ENCODE data around the gene MYBPC2.

MYBPC2 gene

DNA sequence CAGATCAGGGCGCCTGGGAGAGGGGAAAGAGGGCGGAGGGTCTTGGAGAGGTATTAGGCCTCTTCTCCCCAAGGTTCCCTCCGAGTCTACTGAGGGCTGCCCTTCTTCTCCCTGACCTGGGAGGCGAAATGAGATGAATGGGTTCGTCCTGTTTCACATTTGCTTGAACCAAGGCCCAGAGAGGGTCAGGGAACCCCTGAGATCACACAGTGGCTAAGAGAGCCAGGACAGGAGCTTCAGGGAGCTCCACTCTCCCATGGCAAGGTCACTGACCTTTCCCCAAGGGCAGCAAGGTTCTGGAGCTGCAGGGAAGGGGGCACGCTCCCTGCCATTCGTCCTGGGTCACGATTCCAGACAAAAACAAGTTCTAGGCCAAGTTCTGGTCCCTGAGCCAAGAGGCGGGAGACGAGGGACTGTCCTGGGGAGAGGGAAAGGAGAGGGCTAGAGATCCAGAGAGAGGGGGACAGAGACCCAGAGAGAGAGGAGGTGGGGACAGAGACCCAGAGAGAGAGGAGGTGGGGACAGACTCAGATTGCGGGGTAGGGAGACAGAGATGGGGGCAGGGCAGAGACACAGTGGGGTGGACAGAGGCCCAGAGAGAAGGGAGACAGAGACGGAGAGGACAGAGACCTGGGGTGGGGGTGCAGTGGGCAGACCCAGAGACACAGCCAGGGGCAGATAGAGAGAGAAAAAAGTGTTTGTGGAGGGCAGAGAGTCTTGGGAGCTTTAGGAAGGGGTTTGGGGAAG, 80.5 kb downstream of the MYBPC2 start:
- Mint-ChIP-seq H3K4me3 (no peak overlapping the region), H3K4me1 (peaks cover 44% of the 10 kb centered on the region), H3K36me3 (ENCODE audit: low read depth) (no peaks in the 10 kb centered on the region), H3K27me3 (ENCODE audit: low read depth, poor library complexity) (peaks cover 3% of the 10 kb centered on the region), H3K27ac (peak overlapping the region; percentile 63), H3K9me3 (no peaks in the 10 kb centered on the region)
- DNase-seq, result no peak
- TF ChIP-seq, protein P1, sequence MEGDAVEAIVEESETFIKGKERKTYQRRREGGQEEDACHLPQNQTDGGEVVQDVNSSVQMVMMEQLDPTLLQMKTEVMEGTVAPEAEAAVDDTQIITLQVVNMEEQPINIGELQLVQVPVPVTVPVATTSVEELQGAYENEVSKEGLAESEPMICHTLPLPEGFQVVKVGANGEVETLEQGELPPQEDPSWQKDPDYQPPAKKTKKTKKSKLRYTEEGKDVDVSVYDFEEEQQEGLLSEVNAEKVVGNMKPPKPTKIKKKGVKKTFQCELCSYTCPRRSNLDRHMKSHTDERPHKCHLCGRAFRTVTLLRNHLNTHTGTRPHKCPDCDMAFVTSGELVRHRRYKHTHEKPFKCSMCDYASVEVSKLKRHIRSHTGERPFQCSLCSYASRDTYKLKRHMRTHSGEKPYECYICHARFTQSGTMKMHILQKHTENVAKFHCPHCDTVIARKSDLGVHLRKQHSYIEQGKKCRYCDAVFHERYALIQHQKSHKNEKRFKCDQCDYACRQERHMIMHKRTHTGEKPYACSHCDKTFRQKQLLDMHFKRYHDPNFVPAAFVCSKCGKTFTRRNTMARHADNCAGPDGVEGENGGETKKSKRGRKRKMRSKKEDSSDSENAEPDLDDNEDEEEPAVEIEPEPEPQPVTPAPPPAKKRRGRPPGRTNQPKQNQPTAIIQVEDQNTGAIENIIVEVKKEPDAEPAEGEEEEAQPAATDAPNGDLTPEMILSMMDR (IDR thresholded peaks at IDR 0.05), result no peak

DNA sequence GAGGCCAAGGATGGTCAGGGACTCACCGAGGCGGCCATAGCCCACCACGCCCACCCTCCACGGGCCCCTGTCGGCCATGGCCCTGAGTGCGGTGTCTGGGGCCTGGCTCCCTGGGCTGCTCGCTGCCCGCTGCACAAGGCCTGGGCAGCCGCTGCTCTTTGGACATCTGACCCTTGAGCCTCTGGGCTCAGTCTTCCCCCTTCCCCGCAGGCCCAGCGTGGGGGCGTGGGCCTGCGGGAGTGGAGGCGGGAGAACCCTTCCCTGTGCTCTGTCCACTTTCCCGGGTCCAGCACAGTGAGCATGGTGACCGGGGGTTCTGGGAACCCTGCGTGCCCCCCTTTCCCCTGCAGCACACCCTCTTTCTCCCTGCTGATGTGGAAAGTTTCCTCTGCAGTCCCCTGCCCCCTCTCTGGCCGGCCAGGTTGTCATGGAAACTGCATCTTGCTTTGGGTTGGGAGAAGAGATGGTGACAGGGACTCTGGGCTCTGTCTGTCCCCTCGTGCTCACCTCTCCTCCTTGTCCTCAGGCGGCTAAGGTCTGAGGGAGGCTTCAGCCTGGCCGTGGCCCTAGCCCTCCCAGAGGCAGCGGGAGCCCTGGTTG, 81.2 kb downstream of the MYBPC2 start, which contains the start of gene ASPDH:
Gene ASPDH (minus strand): TSS at position 168 of the 600 bp plus-strand sequence. CDS start 90 bp downstream, at position 78.
- peak within 1 kb of the TSS; percentile 64 for H3K27ac Mint-ChIP-seq
- no peaks in the 10 kb centered on the region for H3K9me3 Mint-ChIP-seq
- H3K27me3 Mint-ChIP-seq (ENCODE audit: low read depth, poor library complexity), result peaks cover 3% of the 10 kb centered on the region
- H3K36me3 Mint-ChIP-seq (ENCODE audit: low read depth), result peaks cover 6% of the 10 kb centered on the region
- DNase-seq, result no peak
- peaks cover 37% of the 10 kb centered on the region for H3K4me1 Mint-ChIP-seq
- H3K4me3 Mint-ChIP-seq, result no peak within 1 kb of the TSS
- TF ChIP-seq, protein P1 (IDR thresholded peaks at IDR 0.05), result no peak

DNA sequence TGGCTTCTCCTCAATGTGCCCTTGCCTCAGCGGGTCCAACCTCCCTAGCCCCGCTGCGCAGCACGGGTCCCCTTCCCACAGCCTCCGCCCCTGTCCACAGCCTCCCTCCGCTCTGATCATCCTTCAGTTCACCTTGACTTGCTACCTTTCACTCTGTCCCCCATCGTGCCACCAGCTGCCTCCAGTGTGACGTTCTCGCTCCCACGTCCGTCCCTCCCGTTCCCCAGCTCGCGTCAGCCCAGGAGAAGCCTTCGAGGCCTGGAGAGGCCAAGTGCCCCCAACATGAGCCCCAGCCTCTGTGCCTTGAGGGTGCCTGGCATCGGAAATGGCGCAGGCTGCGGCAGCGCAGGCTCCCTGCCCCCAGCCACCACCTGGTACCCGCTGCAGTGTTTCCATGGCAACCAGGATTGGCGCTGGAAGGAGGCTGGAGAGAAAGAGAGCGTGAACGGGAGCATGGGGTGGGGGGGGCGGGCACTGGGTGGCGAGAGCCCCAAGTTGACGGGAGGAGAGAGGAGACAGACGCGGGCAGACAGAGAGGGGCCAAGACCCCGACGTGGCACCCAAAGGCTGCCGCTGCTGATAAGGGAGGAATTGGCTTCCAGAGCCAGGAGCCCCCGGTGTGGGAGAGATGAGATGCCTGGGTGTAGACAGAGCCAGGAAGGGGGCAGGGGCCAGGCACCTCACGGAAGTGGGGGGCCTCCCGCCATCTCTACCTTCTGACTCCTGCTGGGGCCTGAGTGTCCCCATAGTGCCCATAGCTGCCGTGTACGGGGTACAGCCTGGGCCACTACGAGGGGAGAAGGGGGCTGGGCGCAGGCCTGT, 81.9 kb downstream of the MYBPC2 start:
- no peak for DNase-seq
- H3K36me3 Mint-ChIP-seq (ENCODE audit: low read depth), result peaks cover 6% of the 10 kb centered on the region
- peaks cover 31% of the 10 kb centered on the region for H3K4me1 Mint-ChIP-seq
- peaks cover 6% of the 10 kb centered on the region for H3K27me3 Mint-ChIP-seq (ENCODE audit: low read depth, poor library complexity)
- H3K4me3 Mint-ChIP-seq, result no peak overlapping the region
- H3K27ac Mint-ChIP-seq, result peak overlapping the region; percentile 64
- TF ChIP-seq, protein P1 (IDR thresholded peaks at IDR 0.05), result no peak
- H3K9me3 Mint-ChIP-seq, result no peaks in the 10 kb centered on the region

DNA sequence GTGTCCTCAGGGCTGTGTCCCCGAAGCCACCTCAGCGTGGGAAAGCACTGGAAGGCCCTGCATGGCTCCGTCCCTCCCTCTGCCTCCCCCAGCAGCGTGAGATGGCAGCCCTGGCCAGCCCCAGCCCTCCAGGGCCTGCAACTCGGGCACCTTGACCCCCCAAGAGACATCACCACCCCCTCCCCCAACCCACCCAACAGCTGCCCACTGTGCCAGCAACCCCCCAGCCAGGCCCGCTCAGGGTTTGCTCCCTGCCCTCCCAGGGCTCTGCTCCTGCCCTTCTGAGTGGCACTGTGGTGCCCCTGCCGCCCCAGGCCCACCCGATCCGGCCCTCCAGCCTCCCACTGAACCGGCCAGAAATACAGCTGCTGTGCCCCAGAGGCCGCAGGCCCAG, 82.5 kb downstream of the MYBPC2 start:
- Mint-ChIP-seq H3K36me3 (ENCODE audit: low read depth) (peaks cover 6% of the 10 kb centered on the region), H3K27me3 (ENCODE audit: low read depth, poor library complexity) (peaks cover 6% of the 10 kb centered on the region), H3K4me3 (no peak overlapping the region), H3K4me1 (peaks cover 31% of the 10 kb centered on the region), H3K27ac (no peak overlapping the region), H3K9me3 (no peaks in the 10 kb centered on the region)
- no peak for DNase-seq
- TF ChIP-seq, protein P1 (IDR thresholded peaks at IDR 0.05), result no peak
